ENCODE data around the gene CAMK2B. TPM values are rescaled to one million over a fixed set of nuclear protein-coding genes. Genes with fewer than 3 reads are reported as not detected.

CAMK2B gene
- total RNA-seq, 1 donor from 2014 or later, result 5.0 TPM

DNA sequence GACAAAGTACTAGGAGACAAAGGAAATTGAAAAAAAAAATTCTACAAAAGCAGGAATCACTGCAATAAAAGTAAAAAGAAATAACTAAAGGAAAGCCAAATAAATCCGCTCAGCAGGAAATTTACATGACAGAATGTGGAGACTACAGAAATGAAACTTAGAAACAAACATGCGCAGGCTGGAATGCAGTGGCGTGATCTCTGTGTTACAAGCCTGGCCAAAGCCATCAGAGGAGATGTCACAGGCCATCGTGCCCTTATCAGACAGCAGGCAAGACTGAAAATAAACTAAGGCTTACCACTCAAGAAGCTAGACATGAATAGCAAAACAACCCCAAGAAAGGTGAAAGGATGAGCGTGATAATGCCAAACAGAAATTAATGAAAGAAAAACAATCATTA is 6.3 kb upstream of the CAMK2B start:
- no peak for DNase-seq (ENCODE audit: low spot score)
- ATAC-seq, result no peak

- DNase-seq (ENCODE audit: low spot score), result no peak
- no peak for ATAC-seq
Measured at GRCh38 chr7:44330331-44330730, 4.9 kb upstream of the CAMK2B start.

DNA sequence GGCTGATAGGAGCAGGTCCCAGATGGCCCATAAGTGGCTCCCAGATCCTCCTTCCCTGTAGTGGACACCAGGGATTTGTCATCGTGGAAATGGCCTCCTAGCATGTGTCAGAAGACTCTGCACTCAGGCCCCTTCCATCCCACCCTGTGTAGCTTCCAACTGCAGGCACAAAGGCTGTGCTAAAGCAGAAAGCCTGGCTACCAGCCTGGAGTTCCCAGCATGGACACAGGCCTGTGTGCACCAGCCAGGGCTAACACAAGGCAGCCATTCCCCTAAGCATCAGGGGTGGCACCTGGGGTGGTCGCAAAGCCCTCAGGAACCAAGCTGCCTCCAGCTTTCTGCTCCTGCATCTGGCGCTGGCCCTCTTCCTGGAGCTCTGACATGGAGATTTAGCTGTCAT is 4.5 kb upstream of the CAMK2B start:
- DNase-seq (ENCODE audit: low spot score) (no peak), ATAC-seq (no peak)

GRCh38 chr7:44329081-44329480 is 3.7 kb upstream of the CAMK2B start:
- ATAC-seq, result no peak
- no peak for DNase-seq (ENCODE audit: low spot score)

GRCh38 chr7:44327981-44328380 is 2.6 kb upstream of the CAMK2B start:
- no peak for DNase-seq (ENCODE audit: low spot score)

GRCh38 chr7:44326261-44327125 is 1.1 kb upstream of the CAMK2B start:
- DNase-seq (ENCODE audit: low spot score) (no peak), ATAC-seq (no peak)

More at GRCh38 chr7:44327981-44328380, 2.6 kb upstream of the CAMK2B start:
- no peak for ATAC-seq

- DNase-seq (ENCODE audit: low spot score) (no peak), ATAC-seq (no peak)
Measured at GRCh38 chr7:44325811-44326241, 432 bp upstream of the CAMK2B start.

DNA sequence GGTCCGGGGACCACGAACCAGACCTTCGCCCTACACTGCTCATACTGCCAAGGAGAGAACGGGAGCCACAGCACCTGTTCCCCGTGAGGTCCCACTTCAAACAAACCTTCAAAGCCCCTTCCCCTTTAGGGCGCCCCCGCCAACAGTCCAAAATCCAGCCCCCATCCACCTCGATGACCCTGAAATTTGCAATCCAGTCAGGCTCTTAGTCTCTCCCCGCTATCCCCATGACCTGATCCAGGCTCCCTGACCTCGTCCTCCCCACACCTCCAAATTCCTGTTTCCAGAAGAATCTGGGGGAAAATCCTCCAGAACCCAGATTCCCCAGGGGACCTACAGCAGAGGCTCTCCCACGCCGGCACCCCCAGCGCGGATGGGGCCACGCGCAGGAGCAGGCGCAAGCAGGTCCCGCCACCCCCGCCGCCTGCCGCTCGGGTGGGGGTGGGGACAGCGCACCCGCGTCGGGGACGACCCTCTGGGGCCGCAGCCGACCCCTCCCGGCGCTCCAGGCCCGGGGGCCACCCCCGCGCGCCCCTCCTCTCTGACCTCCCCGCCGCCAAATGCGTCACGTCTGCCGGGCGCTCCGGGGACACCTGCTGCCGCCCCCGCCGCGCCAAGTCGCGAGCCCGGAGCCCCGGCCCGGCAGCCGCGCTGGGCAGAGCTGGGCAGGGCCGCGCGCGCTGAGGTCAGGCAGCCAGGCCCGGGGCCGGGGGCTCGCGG is 753 bp downstream of the CAMK2B start:
- ATAC-seq, result no peak
- no peak for DNase-seq (ENCODE audit: low spot score)

GRCh38 chr7:44324204-44324480 is 1.3 kb downstream of the CAMK2B start:
- DNase-seq (ENCODE audit: low spot score) (no peak), ATAC-seq (no peak)

DNA sequence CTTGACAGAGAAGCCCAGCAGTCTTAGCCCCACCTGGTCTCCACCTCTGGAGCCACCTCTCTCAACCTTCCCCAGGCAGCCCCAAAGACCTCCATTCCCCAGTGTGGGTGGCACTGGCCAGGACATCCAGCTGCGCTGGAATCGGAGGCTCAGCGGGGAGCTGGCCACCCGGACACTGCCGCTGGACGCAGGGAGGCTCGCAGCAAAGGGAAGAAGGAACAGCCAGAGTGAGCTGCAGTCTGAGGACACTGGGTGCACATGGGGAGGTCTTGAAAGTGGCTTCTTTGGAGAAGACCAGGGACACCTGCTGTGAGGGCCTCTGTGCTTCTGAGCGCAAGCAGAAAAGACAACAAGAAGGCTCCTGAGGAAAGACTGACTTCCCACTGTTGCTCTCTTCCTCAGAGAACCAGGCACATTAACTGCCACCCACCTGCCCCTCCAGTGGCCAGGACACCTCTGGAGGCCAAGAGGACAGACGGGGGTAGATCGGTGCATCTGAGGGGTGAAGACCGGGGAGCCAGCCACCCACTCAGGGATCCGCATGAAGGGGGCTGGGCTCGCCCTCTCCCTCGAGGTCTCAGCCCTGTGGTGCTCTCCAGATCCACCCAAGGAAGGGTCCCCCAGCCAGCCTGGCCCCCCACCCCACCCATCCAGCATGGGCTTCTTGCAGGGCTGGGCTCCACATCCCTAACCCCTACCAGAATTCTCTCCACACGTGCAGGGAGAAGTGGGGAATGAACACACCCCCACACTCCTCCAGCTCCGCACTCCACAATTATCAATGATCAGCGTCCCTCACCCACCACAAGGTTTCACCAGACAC is 1.8 kb downstream of the CAMK2B start:
- DNase-seq (ENCODE audit: low spot score), result no peak
- no peak for ATAC-seq

GRCh38 chr7:44322631-44323363 is 2.6 kb downstream of the CAMK2B start:
- ATAC-seq (peak; percentile 81), DNase-seq (ENCODE audit: low spot score) (peak; percentile 96)

DNA sequence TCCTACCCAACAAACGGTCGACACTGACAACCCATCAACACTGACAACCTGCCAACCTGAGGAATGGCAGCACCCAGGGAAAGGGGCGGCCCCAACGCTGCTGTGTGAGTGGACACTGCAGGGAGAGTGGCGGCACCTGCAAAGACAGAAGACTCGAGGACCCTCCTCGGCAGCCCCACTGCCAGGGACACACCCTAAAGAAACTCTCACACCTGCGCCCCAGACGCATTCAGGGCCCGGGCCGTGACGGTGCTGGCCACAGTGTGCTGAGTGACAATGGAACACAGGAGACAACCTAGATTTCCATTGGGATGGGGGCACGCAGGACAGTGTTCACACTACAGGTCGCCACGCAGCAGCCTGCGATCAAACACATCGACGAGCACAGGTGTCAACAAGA is 3.6 kb downstream of the CAMK2B start:
- no peak for DNase-seq (ENCODE audit: low spot score)
- ATAC-seq, result no peak

GRCh38 chr7:44320794-44321371 is 4.5 kb downstream of the CAMK2B start:
- peak; percentile 77 for DNase-seq (ENCODE audit: low spot score)
- ATAC-seq, result peak; percentile 72

- DNase-seq (ENCODE audit: low spot score) (no peak), ATAC-seq (no peak)
Measured at GRCh38 chr7:44320141-44320540, 5.3 kb downstream of the CAMK2B start.

DNA sequence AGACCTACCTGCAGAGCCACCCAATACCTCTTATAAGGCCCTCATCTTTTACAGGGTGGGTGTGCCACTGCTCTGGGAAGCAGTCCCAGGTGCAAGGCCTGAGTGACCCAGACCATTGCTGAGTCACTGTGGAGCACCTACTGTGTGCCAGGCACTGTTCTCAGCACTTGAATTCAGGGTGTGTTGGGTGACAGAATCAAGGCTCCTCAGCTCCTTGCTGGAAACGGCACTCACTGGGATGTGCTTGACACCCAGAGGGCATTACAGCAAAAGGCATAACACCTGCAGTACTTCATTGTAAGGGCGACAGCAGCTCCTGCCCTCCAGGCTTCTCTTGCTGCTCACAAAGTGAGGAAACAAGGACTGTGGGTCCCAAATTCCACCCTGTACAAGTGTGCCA is 7.1 kb downstream of the CAMK2B start:
- DNase-seq (ENCODE audit: low spot score) (no peak), ATAC-seq (no peak)

DNA sequence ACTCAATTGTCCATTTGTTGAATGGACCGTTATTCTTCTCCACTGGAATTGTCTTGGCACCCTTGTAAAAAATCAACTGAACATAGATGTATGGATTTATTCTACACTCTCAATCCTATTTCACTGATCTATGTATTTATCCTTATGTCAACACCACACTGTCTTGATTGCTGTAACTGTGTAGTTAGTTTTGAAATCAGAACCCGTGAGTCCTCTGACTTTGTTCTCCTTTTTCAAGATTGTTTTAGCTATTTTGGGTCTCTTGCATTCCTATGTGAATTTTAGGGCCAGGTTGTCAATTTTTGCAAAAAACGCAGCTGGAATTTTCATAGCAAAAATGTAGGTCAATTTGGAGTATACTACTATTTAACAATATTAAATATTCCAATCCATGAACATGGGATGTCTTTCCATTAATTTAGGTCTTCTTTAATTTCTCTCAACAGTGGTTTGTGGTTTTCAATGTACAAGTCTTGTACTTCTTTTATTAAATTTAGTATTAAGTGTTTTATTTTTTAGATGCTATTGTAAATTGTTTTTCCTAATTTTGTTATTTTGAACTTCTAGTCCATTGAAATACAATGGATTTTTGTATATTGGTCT is 10.0 kb downstream of the CAMK2B start:
- ATAC-seq (no peak), DNase-seq (ENCODE audit: low spot score) (no peak)

DNA sequence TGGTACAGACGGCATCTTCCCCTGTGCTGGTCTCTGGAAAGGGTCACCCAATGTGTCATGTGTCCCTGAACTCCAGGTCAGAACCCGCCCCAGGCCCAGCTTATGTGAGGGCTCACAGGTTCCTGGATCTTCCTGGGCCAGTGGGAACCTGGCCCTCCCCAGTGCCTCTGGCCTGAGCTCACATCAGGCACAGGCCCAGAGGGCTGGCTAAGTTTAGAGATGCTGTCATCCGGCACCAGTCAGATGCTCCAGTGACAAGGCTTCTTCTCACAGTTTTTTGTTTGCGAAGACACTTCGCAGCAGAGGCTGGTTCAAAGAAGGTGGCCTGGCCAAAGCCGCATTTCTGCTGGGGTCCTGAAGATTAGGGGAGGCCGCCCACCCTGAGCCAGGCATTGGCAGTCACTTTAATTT is 11.8 kb downstream of the CAMK2B start:
- DNase-seq (ENCODE audit: low spot score) (no peak), ATAC-seq (no peak)

DNA sequence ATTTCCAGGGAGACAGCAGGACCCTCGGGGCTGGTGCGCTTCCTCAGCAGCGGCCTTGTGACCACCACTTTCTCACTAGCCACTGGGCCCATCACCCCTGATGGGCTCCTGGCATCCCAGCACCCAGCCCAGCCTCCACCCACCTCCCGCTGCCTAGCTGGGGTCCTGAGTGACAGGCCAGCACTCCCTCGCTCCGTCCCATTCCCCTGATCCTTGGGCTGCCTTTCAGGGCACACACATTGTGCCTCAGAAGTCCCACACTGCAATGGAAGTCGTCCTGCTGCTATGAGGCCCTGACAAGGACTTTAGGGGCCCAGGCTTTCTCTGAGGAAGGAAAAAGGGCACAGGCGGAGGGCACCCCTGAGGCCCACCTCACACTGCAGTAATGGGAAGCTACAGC is 12.4 kb downstream of the CAMK2B start:
- DNase-seq (ENCODE audit: low spot score) (no peak), ATAC-seq (no peak)

DNA sequence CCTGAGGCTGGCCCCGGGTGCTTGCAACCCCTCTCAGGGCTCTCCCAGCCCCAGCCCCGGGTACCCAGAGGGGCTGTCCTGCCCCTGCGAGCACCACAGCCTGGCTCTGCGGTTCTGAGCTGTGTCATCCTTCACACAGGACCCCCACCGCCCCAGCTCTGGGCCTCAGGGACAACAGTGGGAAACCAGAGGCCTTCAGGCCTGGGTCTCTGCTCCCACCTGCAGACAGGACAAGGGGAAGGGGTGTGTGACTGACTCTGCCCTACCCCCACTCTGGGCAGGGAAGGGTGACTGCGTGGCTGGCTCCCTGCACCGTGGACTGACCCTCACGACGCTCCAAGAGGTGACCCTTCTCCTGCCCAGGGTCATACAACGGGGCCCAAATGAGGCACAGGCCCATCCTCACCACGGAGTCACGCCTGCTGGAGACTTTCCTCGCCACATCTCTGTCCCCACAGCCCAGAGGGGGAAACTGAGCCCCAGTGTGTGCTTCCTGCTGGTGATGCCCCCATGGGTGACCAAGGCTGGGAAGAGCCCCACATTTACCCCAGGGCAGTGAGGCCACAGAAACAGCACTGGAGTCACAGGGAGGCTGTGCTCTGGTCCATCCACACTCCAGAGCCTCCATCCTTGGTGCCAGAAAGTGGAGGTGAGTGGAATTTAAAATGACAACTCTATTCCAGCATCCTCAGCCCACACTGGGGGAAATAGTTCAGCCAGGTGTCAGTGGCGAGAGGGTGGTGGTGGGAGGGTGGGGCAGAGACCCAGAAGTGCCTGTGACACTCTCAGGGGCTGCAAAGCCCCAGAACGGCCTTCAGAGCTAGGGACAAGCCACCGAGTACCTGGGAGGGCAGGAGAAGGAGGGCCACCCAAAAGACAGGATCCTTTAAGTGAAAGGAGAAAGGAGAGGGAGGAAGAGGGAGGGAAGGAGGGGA is 13.6 kb downstream of the CAMK2B start:
- DNase-seq (ENCODE audit: low spot score) (peak; percentile 28), ATAC-seq (no peak)

Measured in left lobe of liver (tissue), 2 donors.